HCT116 (cell line): ENCODE results near the gene FAM177B. TPM values are rescaled to one million over a fixed set of nuclear protein-coding genes. Genes with fewer than 3 reads are reported as not detected.

Experiments used
- ATAC-seq: fragments of 200-7000 bp; cut with Tn5 transposase; 2 replicates; pipeline ENCODE4 v1.9.1; 2020; ENCODE audit warnings: mild to moderate bottlenecking, moderate library complexity
- BruUV-seq: library from RNA; stranded (reverse); fragments of 400-500 nt; replicated peaks from 2 replicates; lab custom pipeline; 2021; lab: Mats Ljungman, UMichigan
- CTCF ChIA-PET: fragments of 300-600 bp; sonication (Branson Sonifier 250); formaldehyde crosslinking; loops from one replicate; lab custom pipeline; 2021; ENCODE audit warnings: antibody characterized with exemption; lab: Charles Lee
- POLR2A ChIA-PET: fragments of 300-600, 350-600 bp; sonication (Branson Sonifier 250); formaldehyde crosslinking; loops from one replicate; lab custom pipeline; 2021; ENCODE audit warnings: antibody characterized with exemption; lab: Charles Lee
- RAD21 ChIA-PET, 2 experiments: fragments of 300-600 bp; sonication (Branson Sonifier 250); formaldehyde crosslinking; loops; one replicate each; lab custom pipeline; 2023; ENCODE audit warnings: low total read pairs in 2 of 2; ENCODE audit not compliant: uncharacterized antibody in 2 of 2, unreplicated experiment in 2 of 2, low non-redundant PET in 1 of 2; lab: Charles Lee
- DNase-seq: peaks from one replicate; pipeline ENCODE4 v3.0.0-alpha.2; 2010; ENCODE audit warnings: low read depth, low spot score
- H2AFZ ChIP-seq: fragments of 200-600 bp; shearing (Covaris generic), sonication (generic); 2 replicates; pipeline ENCODE4 v1.6.1; 2017; ENCODE audit warnings: low read depth, mixed run types, mixed read lengths, antibody characterized with exemption, low read length; ENCODE audit not compliant: poor library complexity, severe bottlenecking
- H3K27ac ChIP-seq: 2 replicates; pipeline ENCODE4 v1.5.1; 2012; ENCODE audit warnings: low read depth, low read length
- H3K27me3 ChIP-seq: fragments of 200-600 bp; sonication (generic); 2 replicates; pipeline ENCODE4 v1.6.1; 2016; ENCODE audit warnings: mixed run types, low read length, mixed read lengths; ENCODE audit not compliant: insufficient read depth
- H3K36me3 ChIP-seq, 2 experiments: fragments of 200-500 bp in 1 of 2; fragments of 200-600 bp in 1 of 2; sonication (Bioruptor generic) in 1 of 2; sonication (generic) in 1 of 2; 2 replicates each; pipeline versions ENCODE4 v1.5.1 to v1.6.1; 2014 to 2016; ENCODE audit warnings: low read length in 2 of 2, inconsistent platforms in 1 of 2, mixed read lengths in 1 of 2, mixed run types in 1 of 2; ENCODE audit not compliant: insufficient read depth in 2 of 2, control insufficient read depth in 1 of 2
- H3K4me1 ChIP-seq, 2 experiments: fragments of 200-600 bp in 1 of 2; sonication (generic) in 1 of 2; 2 replicates each; pipeline versions ENCODE4 v1.5.1 to v1.6.1; 2012 to 2017; ENCODE audit warnings: low read length in 2 of 2, inconsistent platforms in 1 of 2, mild to moderate bottlenecking in 1 of 2, mixed read lengths in 1 of 2, mixed run types in 1 of 2, moderate library complexity in 1 of 2; ENCODE audit not compliant: insufficient read depth in 2 of 2, control insufficient read depth in 1 of 2
- H3K4me2 ChIP-seq: fragments of 200-600 bp; sonication (generic); 2 replicates; pipeline ENCODE4 v1.6.1; 2017; ENCODE audit warnings: mixed run types, low read length, mixed read lengths
- H3K4me3 ChIP-seq, 2 experiments: fragments of 200-600 bp in 1 of 2; sonication (generic) in 1 of 2; replicated peaks in 1 of 2; 2 replicates each; pipeline ENCODE4 v1.5.1; 2011 to 2016; ENCODE audit warnings: low read length in 2 of 2, control low read depth in 1 of 2, low read depth in 1 of 2, mild to moderate bottlenecking in 1 of 2, mixed read lengths in 1 of 2, mixed run types in 1 of 2
- H3K79me2 ChIP-seq: fragments of 200-600 bp; sonication (generic); 2 replicates; pipeline ENCODE4 v1.6.1; 2017; ENCODE audit warnings: mild to moderate bottlenecking, mixed run types, low read length, moderate library complexity, mixed read lengths; ENCODE audit not compliant: insufficient read depth
- H3K9ac ChIP-seq: fragments of 200-600 bp; sonication (generic); 2 replicates; pipeline ENCODE4 v1.6.1; 2016; ENCODE audit warnings: low read length, mixed read lengths
- H3K9me2 ChIP-seq: fragments of 200-600 bp; sonication (generic), shearing (Covaris generic); 2 replicates; pipeline ENCODE4 v1.6.1; 2017; ENCODE audit warnings: mixed run types, mild to moderate bottlenecking, moderate library complexity; ENCODE audit not compliant: insufficient read depth
- H3K9me3 ChIP-seq, 2 experiments: fragments of 200-500 bp in 1 of 2; fragments of 200-600 bp in 1 of 2; sonication (Bioruptor generic) in 1 of 2; sonication (generic) in 1 of 2; 2 replicates each; pipeline ENCODE4 v1.6.1; 2014 to 2017; ENCODE audit warnings: low read length in 2 of 2, mixed read lengths in 2 of 2, inconsistent platforms in 1 of 2, low read depth in 1 of 2, mild to moderate bottlenecking in 1 of 2, mixed run types in 1 of 2, moderate library complexity in 1 of 2; ENCODE audit not compliant: control insufficient read depth in 1 of 2, insufficient read depth in 1 of 2
- H4K20me1 ChIP-seq: fragments of 200-600 bp; sonication (generic), shearing (Covaris generic); 2 replicates; pipeline ENCODE4 v1.6.1; 2017; ENCODE audit warnings: mixed run types, mild to moderate bottlenecking, moderate library complexity; ENCODE audit not compliant: insufficient read depth
- ATF3 ChIP-seq: IDR thresholded peaks from 2 replicates; pipeline ENCODE4 v1.6.1; 2012
- CEBPB ChIP-seq: IDR thresholded peaks from 2 replicates; pipeline ENCODE4 v1.6.1; 2012; ENCODE audit warnings: low read depth
- EGR1 ChIP-seq: IDR thresholded peaks from 2 replicates; pipeline ENCODE4 v1.6.1; 2012; ENCODE audit warnings: low read depth
- EZH2 ChIP-seq: fragments of 200-600 bp; sonication (generic); IDR thresholded peaks from 2 replicates; pipeline ENCODE4 v1.6.1; 2017; ENCODE audit warnings: antibody characterized with exemption, mixed run types
- EZH2phosphoT487 ChIP-seq: fragments of 200-600 bp; IDR thresholded peaks from 2 replicates; pipeline ENCODE4 v1.6.1; 2018; ENCODE audit warnings: antibody characterized with exemption, borderline replicate concordance
- JUND ChIP-seq: IDR thresholded peaks from 2 replicates; pipeline ENCODE4 v1.6.1; 2012
- MAX ChIP-seq: IDR thresholded peaks from 2 replicates; pipeline ENCODE4 v1.6.1; 2012
- POLR2A ChIP-seq: IDR thresholded peaks from 2 replicates; pipeline ENCODE4 v1.7.0; 2011; ENCODE audit warnings: borderline replicate concordance; ENCODE audit not compliant: insufficient read depth, insufficient read length; ENCODE audit errors: extremely low read depth
- POLR2AphosphoS5 ChIP-seq: IDR thresholded peaks from 2 replicates; pipeline ENCODE4 v1.6.1; 2011; ENCODE audit warnings: mild to moderate bottlenecking, low read depth, low read length, moderate library complexity
- RAD21 ChIP-seq: IDR thresholded peaks from 2 replicates; pipeline ENCODE4 v1.6.1; 2012; ENCODE audit warnings: low read depth, mild to moderate bottlenecking
- TCF7L2 ChIP-seq: IDR thresholded peaks from 2 replicates; pipeline ENCODE4 v1.7.0; 2011; ENCODE audit warnings: borderline replicate concordance, inconsistent platforms; ENCODE audit not compliant: insufficient read depth, insufficient read length; ENCODE audit errors: extremely low read depth
- YY1 ChIP-seq: IDR thresholded peaks from 2 replicates; pipeline ENCODE4 v1.6.1; 2011; ENCODE audit warnings: low read length, low read depth, moderate library complexity, mild to moderate bottlenecking; ENCODE audit not compliant: insufficient replicate concordance; ENCODE audit errors: extremely low read depth
- ZBTB33 ChIP-seq: IDR thresholded peaks from 2 replicates; pipeline ENCODE4 v1.6.1; 2011; ENCODE audit warnings: mild to moderate bottlenecking, low read length, moderate library complexity; ENCODE audit not compliant: insufficient replicate concordance; ENCODE audit errors: extremely low read depth
- ZFX ChIP-seq: fragments of 450-650 bp; IDR thresholded peaks from 2 replicates; pipeline ENCODE4 v1.6.1; 2017
- intact Hi-C: fragments of 100-400 bp; cut with micrococcal nuclease; formaldehyde crosslinking; loops from 2 replicates; pipeline ENCODE4 v1.10.0; 2022
- total RNA-seq: library from RNA; stranded (reverse); gene quantifications from one replicate; pipeline ENCODE4 v1.2.1, GENCODE V29; 2021; ENCODE audit not compliant: unreplicated experiment

The FAM177B gene
- total RNA-seq, 1 experiment from 2014 or later: not detected

- Histone ChIP-seq H3K9me2 (no peaks in the 10 kb centered on the region), H3K4me1 (no peaks in the 10 kb centered on the region), H3K9me3 (no peaks in the 10 kb centered on the region), H4K20me1 (no peaks in the 10 kb centered on the region), H3K27me3 (no peaks in the 10 kb centered on the region), H2AFZ (no peak overlapping the region), H3K9ac (no peak overlapping the region), H3K4me2 (no peak overlapping the region), H3K79me2 (no peaks in the 10 kb centered on the region), H3K4me3 (no peak overlapping the region), H3K36me3 (no peaks in the 10 kb centered on the region), H3K27ac (no peak overlapping the region)
- CTCF ChIA-PET: interaction anchor here (1.9 kb wide), 1 partner anchor 299 kb away, joined by 5 read pairs; no protein-coding TSS in a partner anchor
- intact Hi-C loops: loop anchor here (5.0 kb wide), 1 partner anchor 324 kb away; no protein-coding TSS in a partner anchor
- RAD21 ChIA-PET: no interaction called here
- DNase-seq: no peak
- POLR2A ChIA-PET: no interaction called here
- ATAC-seq: no peak
- no peak for TF ChIP-seq JUND
- no peak for TF ChIP-seq MAX
- TF ChIP-seq POLR2AphosphoS5: no peak
- TF ChIP-seq ZFX: no peak
- TF ChIP-seq EZH2phosphoT487: no peak
- no peak for TF ChIP-seq YY1
- no peak for TF ChIP-seq EGR1
- no peak for TF ChIP-seq POLR2A
- TF ChIP-seq EZH2: no peak
- TF ChIP-seq CEBPB: no peak
- TF ChIP-seq ATF3: no peak
- no peak for TF ChIP-seq ZBTB33
- TF ChIP-seq RAD21: no peak
- TF ChIP-seq TCF7L2: no peak
- no TSS peak for BruUV-seq
These were observed 54.2 kb downstream of the FAM177B start for GRCh38 chr1:222791006-222791710.
